HG03039 (cell line): ENCODE results near the gene CPNE5.

Source experiments
- ATAC-seq: cut with Tn5 transposase; IDR thresholded peaks from one replicate; pipeline ENCODE4 v1.9.1; 2021; ENCODE audit warnings: mild to moderate bottlenecking, moderate library complexity; ENCODE audit not compliant: unreplicated experiment

Gene CPNE5

DNA sequence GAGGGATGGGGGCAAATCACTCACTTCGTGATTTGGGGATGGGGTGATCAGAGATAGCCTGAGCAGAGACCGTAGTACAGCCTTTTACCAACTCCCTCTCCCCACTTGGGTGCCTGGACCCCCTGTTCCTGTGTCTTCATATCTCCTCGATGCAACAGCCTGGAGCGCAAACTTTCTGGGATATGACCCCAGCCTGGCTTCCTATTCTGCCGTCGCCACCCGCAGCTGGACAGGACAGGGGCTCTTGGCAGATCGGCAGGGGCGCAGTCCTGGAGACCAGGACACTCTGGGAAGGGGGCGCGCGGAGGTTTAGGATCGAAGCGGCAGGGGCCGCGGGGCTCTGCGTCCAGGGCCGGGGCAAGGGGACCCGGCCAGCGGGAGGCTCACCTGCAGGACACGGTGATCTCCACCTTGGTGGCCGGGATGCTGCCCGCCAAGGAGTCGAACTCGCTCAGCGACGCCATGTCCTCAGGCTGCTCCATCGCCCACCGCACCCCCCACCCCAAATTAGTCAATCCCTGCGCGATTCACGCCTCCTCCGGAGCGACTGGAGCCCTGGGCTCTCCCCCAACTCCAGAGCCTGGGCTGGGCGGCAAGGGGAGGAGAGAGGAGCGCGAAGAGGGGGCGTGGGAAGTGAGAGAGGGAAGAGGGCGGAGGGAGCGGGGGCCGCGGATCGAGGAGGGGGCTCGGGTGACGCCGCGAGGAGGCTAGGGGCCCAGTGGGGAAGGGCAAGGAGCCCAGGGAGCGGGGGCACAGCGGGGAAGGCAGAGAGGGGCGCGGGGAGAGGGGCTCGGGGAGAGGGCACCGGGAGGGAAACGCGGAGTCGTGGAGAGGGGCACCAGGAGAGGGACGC is at the start of gene CPNE5:
Gene CPNE5 (minus strand): TSS at position 549 of the 853 bp plus-strand sequence. CDS start 67 bp downstream, at position 482.
- ATAC-seq, result no peak

DNA sequence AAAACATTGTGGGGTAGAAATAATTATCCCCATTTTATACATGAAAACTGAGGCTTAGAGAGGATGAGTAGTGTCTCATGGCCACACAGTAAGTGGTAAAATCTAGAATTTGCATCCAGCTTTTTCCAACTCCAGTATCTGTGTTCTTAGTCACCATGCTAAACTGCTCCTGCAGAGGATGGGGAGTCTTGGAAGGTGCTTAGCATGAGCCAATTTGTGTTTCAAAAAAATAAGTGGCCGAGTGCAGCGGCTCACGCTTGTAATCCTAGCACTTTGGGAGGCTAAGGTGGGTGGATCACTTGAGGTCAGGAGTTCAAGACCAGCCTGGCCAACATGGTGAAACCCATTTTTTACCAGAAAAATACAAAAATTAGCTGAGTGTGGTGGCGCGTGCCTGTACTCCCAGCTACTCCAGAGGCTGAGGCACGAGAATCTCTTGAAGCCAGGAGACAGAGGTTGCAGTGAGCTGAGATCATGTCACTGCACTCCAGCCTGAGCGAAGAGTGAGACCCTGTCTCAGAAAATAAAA is 48.9 kb upstream of the CPNE5 start:
- no peak for ATAC-seq

DNA sequence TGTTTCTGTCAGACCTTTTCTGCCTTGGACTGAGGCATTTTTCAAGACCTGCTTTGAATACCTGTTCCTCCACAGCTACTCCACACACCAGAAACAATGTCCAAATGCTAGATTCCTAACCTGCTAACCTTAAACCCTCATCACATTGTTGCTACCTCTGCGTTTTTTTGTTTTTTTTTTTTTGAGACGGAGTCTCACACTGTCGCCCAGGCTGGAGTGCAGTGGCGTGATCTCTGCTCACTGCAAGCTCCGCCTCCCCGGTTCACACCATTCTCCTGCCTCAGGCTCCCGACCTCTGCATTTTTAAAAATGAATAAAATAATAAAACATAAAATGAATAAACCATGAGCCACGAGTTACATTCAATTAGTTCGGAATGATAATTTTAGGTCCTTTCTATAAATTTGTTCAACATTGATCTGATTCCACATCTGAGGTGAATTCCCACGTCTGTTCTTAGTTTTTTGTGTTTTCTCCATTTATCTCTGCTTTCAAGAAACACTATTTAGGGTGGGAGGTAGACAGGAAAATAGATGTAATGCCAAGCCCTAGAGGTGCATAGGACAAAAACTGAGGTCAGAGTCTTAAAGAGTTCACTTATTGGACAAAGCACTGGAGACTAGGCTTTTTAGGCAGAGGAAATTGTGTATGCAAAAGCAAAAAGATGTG is 47.8 kb upstream of the CPNE5 start:
- ATAC-seq, result no peak

DNA sequence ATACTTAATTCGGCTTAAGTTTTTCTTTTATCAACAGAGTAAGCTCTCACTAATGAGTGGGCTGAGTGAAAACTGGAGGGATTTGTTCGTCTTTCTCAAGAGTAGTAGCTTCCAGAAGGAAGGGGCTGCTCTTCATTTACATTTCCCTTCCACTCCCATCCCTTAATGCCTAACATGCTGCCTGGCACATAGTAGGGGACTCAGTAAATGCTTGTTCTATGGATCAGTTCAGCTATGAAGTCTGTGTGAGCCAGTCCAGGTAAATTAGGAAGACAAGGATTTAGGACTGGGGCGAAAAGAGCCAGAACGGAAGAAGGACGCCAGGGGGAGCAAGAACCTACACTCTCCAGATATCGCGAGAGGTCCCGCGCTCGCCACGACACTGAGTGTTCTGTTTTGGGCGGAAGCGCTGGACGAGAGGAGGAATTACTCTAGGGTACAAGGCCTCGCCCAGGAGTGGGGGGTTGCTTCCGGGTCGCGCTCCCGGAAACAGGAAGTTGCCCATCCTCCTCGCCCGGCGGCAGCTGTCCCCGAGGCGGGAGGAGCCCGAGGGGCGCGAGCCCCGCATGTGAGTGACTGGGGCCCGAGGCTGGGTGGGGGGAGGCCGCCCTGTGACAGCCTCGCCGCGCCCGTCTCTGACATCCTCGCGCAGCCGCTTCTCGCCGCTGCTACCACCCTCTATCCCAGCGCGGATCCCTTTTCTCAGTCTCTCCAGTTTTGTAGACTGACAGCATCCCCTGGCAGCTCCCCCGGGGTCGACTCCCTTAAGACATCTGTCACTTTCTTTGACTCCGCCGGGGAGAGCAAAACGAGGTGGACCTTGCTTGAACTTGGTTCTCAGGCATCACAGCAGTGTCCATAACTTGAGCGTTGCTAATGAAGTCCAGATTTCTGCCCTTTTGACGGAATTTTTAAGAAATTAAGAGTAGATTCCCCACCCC is 46.5 kb upstream of the CPNE5 start, which contains the start of gene C6orf89:
Gene C6orf89 (plus strand): TSS at position 492 of the 941 bp plus-strand sequence. CDS start 13,493 bp downstream, outside the sequence.
- peak; percentile 98 for ATAC-seq

DNA sequence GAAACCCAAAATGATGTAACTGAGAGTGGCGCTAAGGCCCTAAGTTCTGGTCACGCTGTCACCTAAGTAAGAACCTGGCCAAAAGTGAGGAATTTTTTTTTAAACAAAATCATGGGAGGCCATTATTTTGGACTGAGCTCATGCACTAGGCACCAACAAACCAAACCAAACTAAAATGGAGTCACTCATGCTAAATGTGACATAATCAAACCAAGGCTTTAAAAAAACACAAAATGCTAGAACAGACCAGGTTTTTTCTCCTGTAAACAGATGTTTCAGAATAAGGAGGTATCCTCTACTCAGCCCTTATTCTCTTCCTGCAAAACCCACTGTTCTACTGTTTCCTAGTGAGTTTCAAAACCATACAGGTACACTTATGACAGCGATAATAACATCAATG is 45.4 kb upstream of the CPNE5 start:
- ATAC-seq, result no peak

DNA sequence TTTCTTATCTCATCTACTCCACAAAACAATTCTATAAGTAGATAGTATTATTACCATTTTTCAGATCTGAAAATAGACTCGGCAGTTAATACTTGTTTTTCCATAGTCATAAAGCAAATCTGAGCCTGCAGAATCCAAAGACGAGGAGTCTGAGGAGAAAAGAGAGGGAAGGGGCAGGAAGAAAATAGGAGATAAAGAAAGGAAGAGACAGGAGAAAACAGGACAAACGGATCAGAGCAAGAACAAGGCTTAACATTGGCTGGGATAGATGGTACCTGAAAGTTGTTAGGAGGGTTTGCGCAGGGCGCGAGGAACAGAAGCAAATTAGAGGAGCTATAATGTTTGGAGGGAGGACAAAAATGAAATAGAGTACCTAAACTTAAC is 36.0 kb upstream of the CPNE5 start:
- ATAC-seq, result no peak

DNA sequence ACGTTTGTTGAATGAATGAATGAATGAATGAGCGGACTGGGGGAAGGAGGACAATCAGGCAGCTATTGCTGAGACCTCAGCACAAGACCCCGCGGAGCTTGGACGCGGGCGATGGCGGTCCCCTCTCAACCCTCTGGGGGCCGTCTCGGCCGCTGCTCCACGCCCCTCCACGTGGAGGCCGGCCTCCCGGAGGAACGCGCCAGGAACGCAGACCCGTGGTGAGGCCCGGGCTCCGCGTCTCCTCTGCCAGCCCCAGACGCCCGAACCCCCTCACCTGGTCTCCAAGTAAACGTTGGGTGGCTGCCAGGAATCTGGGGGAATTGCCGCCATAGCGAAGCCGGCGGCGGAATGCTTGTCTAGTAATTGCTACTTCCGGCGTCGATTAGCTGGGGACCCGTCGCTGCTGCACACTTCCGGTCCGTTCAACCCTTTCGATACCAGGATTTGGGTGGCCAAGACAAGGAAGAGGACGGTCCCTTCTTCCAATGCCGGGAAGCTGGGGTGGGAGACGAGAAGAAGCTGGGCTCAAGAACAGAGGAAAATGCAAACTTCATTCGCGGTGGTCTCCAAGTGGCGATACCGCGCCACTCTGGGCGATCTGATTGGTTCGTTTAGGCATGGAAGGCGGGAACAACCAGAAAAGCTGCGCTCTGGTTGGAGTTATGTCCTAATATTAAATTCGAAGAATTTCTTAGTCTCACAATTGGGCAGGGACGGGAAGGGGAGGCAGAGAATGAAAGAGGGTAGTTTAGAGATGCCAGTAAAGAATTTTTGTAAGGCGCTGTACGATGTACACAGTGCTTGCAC is 35.4 kb upstream of the CPNE5 start, which contains the start of gene PPIL1:
Gene PPIL1 (minus strand): TSS at position 361 of the 807 bp plus-strand sequence. CDS start 31 bp downstream, at position 330.
- ATAC-seq, result peak; percentile 66

DNA sequence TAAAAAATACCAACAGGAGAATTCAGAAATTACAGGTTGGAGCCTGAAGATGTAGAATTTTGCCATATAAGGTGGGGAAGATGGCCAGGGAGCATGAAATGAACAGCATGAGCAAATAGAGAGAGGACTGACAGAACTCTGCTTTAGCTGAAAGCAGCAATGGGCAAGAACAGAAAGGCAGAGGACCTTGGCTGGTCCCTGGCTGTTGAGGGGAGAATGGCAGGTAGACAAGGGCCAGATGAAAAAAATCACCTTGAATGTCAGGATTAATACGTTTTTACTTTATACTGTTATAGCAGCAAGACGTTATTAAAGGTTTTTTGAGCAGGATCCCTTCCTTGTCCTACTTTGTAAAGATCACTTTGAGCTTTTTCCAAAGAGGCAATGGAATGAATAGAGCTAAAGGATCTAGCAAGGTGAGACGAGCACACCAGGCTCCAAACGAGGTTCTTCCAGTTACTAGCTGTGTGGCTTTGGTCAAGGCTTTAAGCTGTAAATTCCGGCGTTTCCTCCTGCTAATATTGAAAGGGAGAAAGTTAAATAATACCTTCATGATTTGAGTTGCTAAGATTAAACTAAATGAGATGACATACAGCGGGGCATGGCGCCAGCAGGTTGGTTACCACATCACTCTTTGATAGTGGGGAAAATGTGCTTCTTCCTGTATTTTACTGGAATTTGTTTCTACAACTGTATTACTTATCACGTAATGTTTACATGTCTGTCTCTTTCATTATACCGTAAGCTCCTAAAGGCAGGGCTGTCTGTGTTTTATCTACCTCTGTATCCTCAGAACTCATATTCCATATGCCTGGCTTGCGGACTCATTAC is 34.6 kb upstream of the CPNE5 start:
- ATAC-seq, result no peak

DNA sequence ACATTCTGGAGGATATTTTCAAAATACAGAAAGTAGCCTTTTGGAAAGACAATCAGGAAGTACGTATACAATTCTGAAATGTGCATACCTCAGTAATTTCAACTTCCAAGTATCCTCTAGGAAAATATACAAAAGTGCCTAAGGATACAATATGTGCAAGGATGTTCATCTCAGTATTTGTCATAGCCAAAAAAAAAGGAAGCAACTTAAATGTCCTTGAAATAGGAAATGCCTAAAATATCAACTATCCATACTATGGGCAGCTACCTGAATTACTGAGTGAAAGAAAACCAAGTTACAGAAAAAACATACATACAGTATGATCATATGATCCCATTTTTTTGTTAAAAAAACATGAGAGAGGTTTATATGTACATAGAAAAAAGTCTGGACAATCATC is 33.9 kb upstream of the CPNE5 start:
- ATAC-seq, result no peak

DNA sequence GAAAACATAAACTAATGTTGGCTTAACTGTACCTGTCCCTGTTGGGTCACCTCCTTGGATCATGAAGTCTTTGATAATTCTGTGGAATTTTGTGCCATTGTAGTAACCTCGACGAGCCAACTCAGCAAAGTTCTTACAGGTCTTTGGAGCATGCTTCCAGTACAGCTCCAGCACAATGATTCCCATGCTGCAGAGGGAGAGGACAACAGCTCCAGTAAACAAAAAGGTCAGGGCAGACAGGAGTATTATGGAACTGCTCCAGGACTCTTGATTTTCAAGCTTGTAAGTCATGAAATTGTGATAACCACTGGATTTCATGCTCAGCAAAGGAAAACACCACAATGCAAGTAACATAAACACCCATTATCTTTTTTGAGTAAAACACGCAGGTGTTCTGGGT is 32.4 kb upstream of the CPNE5 start:
- no peak for ATAC-seq

DNA sequence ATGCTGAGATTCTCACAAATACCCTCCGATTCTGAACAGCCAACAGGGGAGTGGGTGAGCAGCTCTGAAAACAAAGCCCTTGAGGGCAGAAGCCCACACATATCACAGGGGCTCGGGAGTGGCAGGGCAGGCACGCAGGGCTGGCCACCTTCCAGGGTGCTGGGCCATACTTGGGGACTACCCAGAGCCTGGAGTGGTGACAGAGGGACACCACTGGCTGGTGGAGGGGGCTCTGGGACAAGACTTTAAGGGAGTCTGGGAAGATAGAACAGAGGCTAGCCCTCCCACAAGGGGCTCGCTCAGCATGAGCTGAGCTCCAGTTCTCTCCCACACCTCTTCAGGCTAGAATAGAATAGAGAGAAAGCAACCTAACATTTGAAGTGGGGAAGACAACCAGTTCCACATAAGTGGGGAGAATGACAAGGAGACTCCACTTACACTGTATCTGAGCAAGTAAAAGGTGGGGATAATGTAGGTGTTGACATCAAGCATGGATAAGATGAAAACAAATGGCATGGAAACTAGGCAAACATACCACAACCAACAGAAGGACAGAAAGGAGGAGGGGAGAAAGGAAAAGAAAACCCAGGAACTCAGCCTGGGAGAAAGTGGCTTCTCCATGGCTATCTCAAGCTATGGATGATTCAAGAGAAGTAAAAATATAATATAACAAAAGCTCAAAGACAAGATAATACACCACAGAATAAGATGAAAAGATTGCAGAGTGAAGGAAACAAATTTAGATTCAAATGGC is 28.4 kb upstream of the CPNE5 start:
- ATAC-seq, result no peak

DNA sequence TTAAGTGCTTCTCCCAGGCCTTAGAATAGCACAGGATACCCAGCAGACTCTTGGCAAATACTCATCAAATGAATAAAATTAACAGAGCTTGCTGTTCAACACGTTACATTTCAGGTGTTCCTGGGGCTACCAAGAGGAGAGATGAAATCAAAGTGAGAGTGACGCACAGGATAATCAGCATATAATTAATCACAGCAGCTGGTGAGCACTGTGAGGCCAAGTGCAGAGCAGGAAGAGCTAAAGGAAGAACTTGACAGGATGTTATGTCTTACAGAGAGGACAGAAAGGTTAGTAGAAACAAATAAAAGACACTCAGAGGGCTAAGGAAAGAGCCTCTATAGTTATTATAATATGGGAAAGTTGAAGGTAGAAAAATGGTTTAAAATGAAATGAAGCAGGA is 26.6 kb upstream of the CPNE5 start:
- ATAC-seq, result no peak

DNA sequence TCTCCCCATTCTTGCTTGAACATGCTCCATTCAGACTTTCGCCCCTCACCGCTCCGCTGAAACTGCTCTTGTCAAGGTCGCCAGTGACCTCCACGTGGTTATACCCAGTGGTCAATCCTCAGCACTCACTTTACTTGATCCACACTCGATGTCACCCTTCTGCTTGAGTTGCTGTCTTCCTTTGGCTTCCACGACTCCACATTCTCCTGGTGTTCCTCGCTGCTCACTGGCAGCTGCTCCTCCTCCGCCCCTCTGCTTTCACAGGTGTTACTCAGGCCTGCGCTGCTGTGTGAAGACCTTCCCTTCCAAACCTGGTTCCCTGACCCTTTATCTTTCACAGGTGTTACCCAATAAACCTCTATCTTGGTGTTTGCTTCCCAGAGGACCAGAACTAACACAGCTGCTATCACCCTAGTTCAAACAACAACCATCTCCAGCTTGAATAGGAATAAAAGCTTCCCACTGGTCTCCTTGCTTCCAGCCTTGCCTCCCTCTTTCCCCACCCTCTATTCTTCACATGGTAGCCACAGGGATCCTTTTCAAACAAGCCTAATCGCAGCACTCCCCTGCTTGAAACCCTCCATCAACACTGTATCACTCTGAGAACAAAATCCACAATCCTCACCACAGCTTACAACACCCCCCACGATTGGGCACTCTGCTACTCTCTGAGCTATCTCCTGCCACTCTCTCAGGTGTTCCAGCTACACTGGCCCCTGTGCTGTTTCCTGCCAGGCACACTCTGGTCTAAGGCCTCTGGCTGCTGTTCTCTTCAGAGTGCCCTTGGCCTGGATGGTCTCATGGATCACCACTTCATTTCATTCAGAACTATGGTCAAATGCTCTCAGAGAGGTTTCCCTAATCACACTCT is 24.7 kb upstream of the CPNE5 start:
- no peak for ATAC-seq

DNA sequence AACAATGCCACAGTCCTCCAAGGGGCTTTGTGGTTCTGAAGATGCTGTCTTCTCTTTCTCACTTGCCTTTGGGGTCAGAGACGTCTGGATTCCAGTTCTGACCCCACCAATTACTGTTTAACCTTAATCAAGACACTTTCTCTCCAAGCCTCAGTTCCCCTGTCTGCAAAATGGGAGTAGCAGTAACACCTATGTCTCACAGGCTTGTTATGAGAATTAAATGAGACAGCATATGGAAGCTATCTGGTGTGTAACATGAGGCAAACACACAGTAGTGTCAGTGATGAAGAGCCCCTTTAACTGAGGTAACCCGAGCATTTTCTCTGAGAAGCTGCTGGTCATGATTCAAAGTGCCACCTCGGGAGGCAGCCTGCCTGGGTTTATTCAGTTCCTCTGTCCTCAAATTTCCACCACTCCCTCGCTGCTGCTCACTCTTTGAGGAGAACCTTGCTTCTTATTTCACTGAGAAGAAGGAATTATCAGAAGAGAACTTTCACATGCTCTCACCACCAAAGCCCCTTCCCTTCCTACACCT is 23.7 kb upstream of the CPNE5 start:
- ATAC-seq, result no peak

DNA sequence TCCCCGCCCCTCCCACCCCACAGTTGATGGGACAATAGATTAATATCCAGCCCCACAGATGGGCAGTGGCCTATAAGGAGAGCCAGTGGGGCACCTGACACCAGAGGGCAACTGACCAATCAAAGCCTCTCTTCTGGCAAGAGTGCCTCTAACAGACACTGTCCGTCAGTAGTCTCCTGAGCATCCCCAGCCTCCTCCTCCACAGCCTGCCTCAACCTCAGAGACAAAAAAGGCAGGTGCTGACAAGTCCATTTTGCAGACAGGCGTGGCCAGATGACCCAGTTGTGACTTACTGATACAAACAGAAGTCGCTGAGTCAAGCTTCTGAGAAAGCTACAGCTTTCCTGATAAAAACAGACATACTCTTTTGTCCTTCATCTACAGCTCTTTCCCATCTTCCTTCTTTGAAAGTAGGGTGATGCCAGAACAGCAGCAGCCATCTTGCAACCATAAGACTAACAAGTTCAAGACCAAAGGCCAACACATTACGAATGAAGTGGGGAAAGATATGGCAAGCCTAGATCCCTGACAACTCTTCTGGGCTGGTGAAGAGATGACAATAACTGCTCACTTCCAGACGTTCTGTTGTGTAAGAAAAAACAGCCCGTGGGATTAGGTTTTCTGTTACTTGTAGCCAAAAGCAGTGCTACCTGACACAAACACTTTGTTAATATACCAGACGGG is 23.1 kb upstream of the CPNE5 start:
- ATAC-seq, result no peak

DNA sequence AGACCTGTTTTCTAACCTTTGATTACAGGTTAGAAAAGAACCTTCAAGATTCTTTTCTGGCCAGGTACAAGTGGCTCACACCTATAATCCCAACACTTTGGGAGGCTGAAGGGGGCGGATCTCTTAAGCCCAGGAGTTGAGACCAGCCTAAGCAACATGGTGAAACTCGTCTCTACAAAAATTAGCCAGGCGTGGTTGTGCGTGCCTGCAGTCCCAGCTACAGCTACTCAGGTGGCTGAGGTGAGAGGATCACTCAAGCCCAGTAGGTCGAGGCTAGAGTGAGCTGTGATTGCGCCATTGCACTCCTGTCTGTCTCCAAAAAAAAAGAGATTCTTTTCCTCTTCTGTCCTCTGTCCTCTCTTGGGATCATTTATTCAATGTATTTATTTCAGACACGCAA is 20.9 kb upstream of the CPNE5 start:
- no peak for ATAC-seq
